Transverse colon (tissue), 4 donors: ENCODE results near the gene RNGTT. TPM values are rescaled to one million over a fixed set of nuclear protein-coding genes. Genes with fewer than 3 reads are reported as not detected.
"Not testable (repeated sequence)": the region's sequence is repeated elsewhere in the genome, so short reads cannot be mapped to it uniquely, and the experiment has no call there.

ENCODE experiments used
- DNase-seq: peaks from one replicate; pipeline ENCODE4 v3.0.0-alpha.2; 2019
- H3K27ac ChIP-seq, 4 donors: fragments of 200-600 bp; sonication (generic); 2 replicates each; pipeline ENCODE4 v1.5.1; 2016 to 2018; ENCODE audit warnings: inconsistent platforms in 4 of 4
- H3K27me3 ChIP-seq: fragments of 200-600 bp; sonication (generic); 2 replicates; pipeline ENCODE4 v1.5.1; 2017; ENCODE audit warnings: inconsistent platforms
- H3K36me3 ChIP-seq, 4 donors: fragments of 200-600 bp; sonication (generic); 2 replicates each; pipeline ENCODE4 v1.5.1; 2017 to 2019; ENCODE audit warnings: inconsistent platforms in 4 of 4
- H3K4me1 ChIP-seq, 4 donors: fragments of 200-600 bp; sonication (generic); 2 replicates each; pipeline ENCODE4 v1.5.1; 2017 to 2020; ENCODE audit warnings: inconsistent platforms in 4 of 4
- H3K4me3 ChIP-seq, 4 donors: fragments of 200-600 bp; sonication (generic); 1 replicate in 1 of 4; 2 replicates in 3 of 4; pipeline versions ENCODE4 v1.5.1 to v1.6.1; 2017 to 2019; ENCODE audit warnings: inconsistent platforms in 4 of 4
- H3K9me3 ChIP-seq, 2 donors: fragments of 200-600 bp; sonication (generic); 2 replicates each; pipeline ENCODE4 v1.5.1; 2017 to 2019; ENCODE audit warnings: inconsistent platforms in 2 of 2
- EP300 ChIP-seq: sonication (generic); formaldehyde crosslinking; IDR thresholded peaks from one replicate; pipeline ENCODE4 v1.6.1; 2017; ENCODE audit warnings: antibody characterized with exemption, low read depth
- POLR2A ChIP-seq: fragments of 450-650 bp; IDR thresholded peaks from one replicate; pipeline ENCODE4 v1.6.1; 2016; ENCODE audit warnings: antibody characterized with exemption, mild to moderate bottlenecking, moderate library complexity
- POLR2AphosphoS5 ChIP-seq, 3 donors: sonication (generic); formaldehyde crosslinking; IDR thresholded peaks; one replicate each; pipeline ENCODE4 v1.6.1; 2016; ENCODE audit warnings: antibody characterized with exemption in 3 of 3
- WGBS, 2 donors: methylation state at CpG; one replicate each; pipeline ENCODE4 v1.1.5; 2018; ENCODE audit warnings: low coverage in 1 of 2; 5-methylcytosine and 5-hydroxymethylcytosine counted together
- in situ Hi-C, 4 donors: fragments of 200-750 bp; cut with MboI; loops; one replicate each; pipeline versions ENCODE4 v1.15.0 to v1.15.1; 2017; ENCODE audit warnings: low sequenced_read_pairs in 3 of 4, low pct_ligation_motif_present in 1 of 4, low pct_unique_long_range_greater_than_20kb in 1 of 4
- intact Hi-C: fragments of 100-400 bp; cut with DNase I; formaldehyde crosslinking; loops from one replicate; pipeline ENCODE4 v1.15.1; 2023; ENCODE audit warnings: low total_unique reads
- total RNA-seq, 4 donors: library from RNA; depleted of rRNA; stranded (reverse); fragments of >200 nt; gene quantifications; one replicate each; pipeline ENCODE4 v1.1.0, GENCODE V29; 2016
- TF ChIP-seq, protein P1 (sequence below), 5 experiments: fragments of 200-600 bp in 3 of 5; fragments of 450-650 bp in 2 of 5; sonication (generic) in 3 of 5; IDR thresholded peaks; 1 replicate in 2 of 5; 2 replicates in 3 of 5; pipeline ENCODE4 v1.5.1; 2016 to 2017; ENCODE audit warnings: antibody characterized with exemption in 5 of 5, inconsistent platforms in 3 of 5, mild to moderate bottlenecking in 2 of 5, moderate library complexity in 1 of 5

RNGTT gene
- total RNA-seq, 4 donors from 2014 or later: 5.4 to 20.9 (median 15.2) TPM

DNA sequence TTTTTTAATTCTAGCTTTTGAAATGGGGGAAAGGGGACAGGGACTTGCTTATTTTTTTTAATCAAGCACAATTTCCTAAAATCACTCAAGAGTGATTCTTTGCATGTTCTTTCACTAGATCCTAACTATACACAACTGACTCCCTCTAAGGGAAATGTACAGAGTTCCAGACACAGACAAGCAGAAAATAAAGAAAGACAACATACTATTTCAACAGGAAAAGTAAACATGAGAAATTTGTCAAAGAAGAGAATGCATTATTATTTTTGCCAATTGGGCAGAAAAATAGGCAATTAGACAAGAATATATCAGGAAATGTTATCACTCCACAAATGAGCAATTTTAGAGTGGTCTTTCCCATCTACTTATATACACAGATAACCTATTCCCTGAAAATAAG lies 128.2 kb downstream of the RNGTT start:
- Histone ChIP-seq H3K9me3 (peaks cover 7 to 27% of the 10 kb centered on the region in 2 donors), H3K27ac (no peak overlapping the region), H3K4me1 (no peaks in the 10 kb centered on the region), H3K4me3 (no peak overlapping the region), H3K27me3 (no peaks in the 10 kb centered on the region), H3K36me3 (peaks cover 0 to 6% (median 0%) of the 10 kb centered on the region in 4 donors)
- in situ Hi-C loops: no loop called here
- intact Hi-C loops: no loop called here
- TF ChIP-seq POLR2AphosphoS5 (IDR thresholded peaks at IDR 0.05): no peak
- TF ChIP-seq EP300: no peak
- TF ChIP-seq, protein P1, sequence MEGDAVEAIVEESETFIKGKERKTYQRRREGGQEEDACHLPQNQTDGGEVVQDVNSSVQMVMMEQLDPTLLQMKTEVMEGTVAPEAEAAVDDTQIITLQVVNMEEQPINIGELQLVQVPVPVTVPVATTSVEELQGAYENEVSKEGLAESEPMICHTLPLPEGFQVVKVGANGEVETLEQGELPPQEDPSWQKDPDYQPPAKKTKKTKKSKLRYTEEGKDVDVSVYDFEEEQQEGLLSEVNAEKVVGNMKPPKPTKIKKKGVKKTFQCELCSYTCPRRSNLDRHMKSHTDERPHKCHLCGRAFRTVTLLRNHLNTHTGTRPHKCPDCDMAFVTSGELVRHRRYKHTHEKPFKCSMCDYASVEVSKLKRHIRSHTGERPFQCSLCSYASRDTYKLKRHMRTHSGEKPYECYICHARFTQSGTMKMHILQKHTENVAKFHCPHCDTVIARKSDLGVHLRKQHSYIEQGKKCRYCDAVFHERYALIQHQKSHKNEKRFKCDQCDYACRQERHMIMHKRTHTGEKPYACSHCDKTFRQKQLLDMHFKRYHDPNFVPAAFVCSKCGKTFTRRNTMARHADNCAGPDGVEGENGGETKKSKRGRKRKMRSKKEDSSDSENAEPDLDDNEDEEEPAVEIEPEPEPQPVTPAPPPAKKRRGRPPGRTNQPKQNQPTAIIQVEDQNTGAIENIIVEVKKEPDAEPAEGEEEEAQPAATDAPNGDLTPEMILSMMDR (IDR thresholded peaks at IDR 0.05): no peak
- no peak for TF ChIP-seq POLR2A
- DNase-seq: no peak

DNA sequence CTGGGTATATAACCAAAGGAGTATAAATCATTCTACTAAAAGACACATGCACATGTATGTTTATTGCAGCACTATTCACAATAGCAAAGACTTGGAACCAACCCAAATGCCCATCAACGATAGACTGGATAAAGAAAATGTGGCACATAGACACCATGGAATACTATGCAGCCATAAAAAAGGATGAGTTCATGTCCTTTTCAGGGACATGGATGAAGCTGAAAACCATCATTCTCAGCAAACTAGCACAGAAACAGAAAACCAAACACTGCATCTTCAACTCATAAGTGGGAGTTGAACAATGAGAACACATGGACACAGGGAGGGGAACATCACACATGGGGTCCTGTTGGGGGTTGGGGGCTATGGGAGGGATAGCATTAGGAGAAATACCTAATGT lies 130.3 kb downstream of the RNGTT start:
- H3K36me3 ChIP-seq, DNase-seq, in situ Hi-C loops, H3K27ac ChIP-seq, H3K27me3 ChIP-seq, H3K4me1 ChIP-seq, H3K4me3 ChIP-seq, intact Hi-C loops: not testable (repeated sequence)
- WGBS, 2 donors: 0 to 100% methylated on average over 1 of the region's 1 CpG
- H3K9me3 ChIP-seq: peaks cover 7 to 27% of the 10 kb centered on the region in 2 donors

DNA sequence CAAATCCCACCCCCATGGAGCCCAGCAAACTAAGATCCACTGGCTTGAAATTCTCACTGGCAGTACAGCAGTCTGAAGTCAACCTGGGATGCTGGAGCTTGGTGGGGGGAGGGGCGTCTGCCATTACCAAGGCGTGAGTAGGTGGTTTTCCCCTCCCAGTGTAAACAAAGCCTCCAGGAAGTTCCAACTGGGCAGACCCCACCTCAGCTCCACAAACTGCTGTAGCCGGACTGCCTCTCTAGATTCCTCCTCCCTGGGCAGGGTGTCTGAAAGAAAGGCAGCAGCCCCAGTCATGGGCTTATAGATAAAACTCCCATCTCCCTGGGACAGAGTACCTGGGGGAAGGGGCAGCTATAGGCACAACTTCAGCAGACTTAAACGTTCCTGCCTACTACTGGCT lies 135.8 kb downstream of the RNGTT start:
- H3K4me1 ChIP-seq, H3K27ac ChIP-seq, H3K27me3 ChIP-seq, DNase-seq, intact Hi-C loops, H3K4me3 ChIP-seq, in situ Hi-C loops, H3K36me3 ChIP-seq: not testable (repeated sequence)
- 89% methylated on average over 4 of the region's 4 CpGs; no CpG with 5 or more reads in 1 of the 2 donors for WGBS, 2 donors
- H3K9me3 ChIP-seq: peaks cover 7 to 10% of the 10 kb centered on the region in 2 donors

DNA sequence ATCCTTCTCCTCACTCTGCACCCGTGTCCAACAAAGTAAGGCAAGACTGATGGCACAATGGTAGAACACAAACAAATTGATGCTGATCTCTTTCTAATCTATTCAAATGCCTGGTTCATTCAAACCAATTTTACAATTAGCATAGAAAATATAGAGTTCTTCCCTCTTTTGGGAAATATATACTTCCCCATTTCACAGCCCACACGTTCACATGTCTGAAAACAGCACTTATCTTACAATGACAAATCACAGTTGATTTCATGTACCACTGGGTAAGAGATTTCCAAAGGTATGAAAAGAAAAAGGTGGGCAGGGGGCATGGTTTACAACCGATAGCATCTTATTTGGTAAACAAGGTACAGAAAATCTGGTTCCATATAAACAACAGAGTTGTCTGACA lies 137.6 kb downstream of the RNGTT start:
- Histone ChIP-seq H3K27me3 (no peaks in the 10 kb centered on the region), H3K9me3 (no peaks in the 10 kb centered on the region), H3K36me3 (no peaks in the 10 kb centered on the region), H3K27ac (no peak overlapping the region), H3K4me1 (no peaks in the 10 kb centered on the region), H3K4me3 (no peak overlapping the region)
- DNase-seq: no peak
- TF ChIP-seq EP300 (no peak), POLR2AphosphoS5 (IDR thresholded peaks at IDR 0.05) (no peak), POLR2A (no peak)
- TF ChIP-seq, protein P1 (IDR thresholded peaks at IDR 0.05): no peak
- intact Hi-C loops: no loop called here
- in situ Hi-C loops: no loop called here
- WGBS, 2 donors: 88 to 94% methylated on average over 2 to 3 of the region's 3 CpGs

DNA sequence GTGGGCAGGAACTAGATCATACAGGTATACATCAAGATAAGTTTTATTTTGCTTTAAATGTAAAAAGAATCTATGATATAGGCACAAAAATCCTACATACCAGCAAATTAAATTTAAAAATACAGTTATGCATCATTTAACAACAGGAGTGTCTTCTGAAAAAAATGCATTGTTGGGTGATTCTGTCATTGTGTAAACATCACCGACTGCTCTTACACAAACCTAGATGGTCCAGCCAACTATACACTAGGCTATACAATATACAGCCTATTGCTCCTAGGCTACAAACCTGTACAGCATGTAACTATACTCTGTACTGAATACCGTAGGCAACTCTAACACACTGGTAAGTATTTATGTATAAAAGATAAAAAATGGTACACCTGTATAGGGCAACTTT lies 139.4 kb downstream of the RNGTT start:
- Histone ChIP-seq H3K9me3 (no peaks in the 10 kb centered on the region), H3K36me3 (no peaks in the 10 kb centered on the region), H3K4me3 (no peak overlapping the region), H3K27ac (no peak overlapping the region), H3K27me3 (no peaks in the 10 kb centered on the region), H3K4me1 (no peaks in the 10 kb centered on the region)
- no peak for DNase-seq
- intact Hi-C loops: no loop called here
- TF ChIP-seq, protein P1 (IDR thresholded peaks at IDR 0.05): no peak
- TF ChIP-seq EP300 (no peak), POLR2A (no peak)
- in situ Hi-C loops: no loop called here
- 44 to 58% methylated on average over 1 to 2 of the region's 2 CpGs for WGBS, 2 donors
